COLO668 (cell line): ENCODE measurements around the gene SLC39A13.

Experiments used
- DNase-seq: peaks from one replicate; lab custom pipeline; 2025; ENCODE audit not compliant: unreplicated experiment; lab: John Stamatoyannopoulos, UW

Gene SLC39A13

DNA sequence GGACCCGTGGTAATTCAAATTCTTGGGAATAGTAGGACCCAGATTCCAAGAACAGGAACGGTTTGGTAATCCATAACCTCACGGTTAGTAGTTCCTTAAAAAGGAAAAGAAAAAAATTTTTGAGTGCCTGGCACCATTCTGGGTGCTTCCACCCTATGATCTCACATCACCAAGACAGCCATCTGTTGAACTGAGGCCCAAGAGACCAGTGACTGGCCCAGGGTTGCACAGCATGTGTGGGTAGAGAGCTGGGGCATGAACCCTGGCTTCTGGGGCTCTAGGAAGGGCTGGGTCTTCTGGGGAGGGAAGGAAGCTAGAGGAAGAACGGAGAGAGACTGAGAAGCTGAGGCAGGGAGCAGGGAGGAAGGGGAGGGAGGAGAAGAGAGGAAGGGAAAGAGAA, 25.3 kb upstream of the SLC39A13 start:
- DNase-seq, result no peak

DNA sequence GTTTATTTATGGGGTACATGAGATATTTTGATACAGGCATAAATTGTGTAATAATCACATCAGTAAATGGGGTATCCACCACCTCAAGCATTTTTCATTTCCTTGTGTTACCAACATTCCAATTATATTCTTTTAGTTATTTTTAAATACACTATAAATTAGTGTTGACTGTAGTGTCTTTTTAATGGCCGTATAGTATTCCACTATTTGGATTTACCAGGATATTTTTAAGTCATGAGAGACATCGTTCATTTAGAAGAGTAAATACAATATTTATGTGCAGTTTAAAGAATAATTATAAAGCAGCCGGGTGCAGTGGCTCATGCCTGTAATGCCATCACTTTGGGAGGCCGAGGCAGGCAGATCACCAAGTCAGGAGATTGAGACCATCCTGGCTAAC, 23.9 kb upstream of the SLC39A13 start:
- DNase-seq, result no peak

DNA sequence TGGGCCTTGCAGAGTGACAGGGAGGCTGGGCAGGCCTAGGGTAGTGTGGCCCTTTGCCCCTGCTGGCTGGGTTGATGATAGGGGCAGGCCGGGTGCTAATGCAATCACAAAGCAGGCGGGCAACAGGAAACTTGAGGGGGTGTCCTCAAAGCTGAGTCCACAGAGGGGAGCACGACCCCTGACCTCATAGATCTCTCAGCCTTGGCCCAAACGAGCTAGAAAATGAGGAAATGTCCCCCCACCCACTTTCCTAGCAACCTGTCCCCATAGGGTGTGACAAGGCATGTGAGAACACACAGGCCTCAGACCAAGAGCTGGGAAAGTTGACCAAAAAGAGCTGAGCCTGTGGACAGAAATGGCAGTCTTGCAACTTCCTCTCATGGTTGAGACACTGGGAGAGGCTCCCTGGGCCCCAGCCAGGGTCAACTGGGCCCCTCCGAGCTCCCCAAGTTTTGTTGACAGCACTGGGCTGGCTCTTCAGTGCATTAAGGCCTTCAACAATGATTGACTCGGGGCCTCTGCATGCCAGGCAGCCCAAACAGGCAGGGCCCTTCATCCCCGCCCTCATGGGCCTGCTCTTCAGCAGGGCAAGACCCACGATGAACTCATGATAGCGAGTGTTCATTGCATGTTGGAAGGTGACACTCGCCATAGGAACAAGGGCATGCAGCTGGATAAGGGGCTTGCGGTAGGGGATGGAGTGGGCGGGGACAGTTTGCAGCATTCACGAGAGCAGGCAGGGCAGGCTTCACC, 20.3 kb upstream of the SLC39A13 start:
- no peak for DNase-seq

DNA sequence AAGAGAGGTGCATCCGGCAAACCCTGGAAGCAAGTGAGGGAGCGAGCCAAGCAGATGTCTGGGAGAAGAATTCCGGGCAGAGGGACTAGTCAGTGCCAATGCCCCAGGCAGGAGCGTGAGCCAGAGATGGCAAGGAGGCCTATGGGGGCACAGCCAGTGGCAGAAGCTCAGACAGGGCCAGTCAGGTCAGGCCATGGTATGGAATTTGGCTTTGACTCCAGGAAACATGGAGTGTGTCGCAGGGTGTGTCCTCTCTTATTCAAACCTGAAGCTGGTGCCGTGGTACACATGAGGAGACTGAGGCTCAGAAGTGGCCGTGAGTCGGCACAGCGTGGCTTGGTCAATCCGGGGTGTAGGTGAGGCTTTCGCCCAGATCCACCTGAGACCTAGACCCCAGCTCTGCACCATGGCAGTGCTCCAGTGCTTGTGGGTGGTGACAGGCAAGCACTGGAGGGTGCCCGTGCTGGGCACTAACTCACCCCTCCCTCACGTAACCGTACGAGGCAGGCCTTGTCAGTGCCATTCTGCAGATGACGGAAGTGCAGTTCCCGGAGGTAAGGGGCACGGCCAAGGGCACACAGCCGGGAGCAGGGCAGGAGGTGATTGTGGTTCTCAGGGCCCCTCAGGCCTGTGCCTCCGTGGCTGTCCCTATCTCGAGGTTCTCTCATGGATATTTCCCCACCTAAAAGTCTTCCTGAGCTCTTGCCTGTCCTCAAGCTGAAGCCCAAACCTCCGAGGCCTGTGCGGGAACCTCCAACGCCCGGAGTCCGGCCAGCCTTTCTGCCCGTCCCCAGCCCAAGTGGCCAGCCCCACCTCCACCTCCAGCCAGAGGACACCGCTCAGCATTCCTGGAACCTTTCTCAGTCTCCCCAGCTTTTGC, 19.5 kb upstream of the SLC39A13 start:
- DNase-seq, result no peak

DNA sequence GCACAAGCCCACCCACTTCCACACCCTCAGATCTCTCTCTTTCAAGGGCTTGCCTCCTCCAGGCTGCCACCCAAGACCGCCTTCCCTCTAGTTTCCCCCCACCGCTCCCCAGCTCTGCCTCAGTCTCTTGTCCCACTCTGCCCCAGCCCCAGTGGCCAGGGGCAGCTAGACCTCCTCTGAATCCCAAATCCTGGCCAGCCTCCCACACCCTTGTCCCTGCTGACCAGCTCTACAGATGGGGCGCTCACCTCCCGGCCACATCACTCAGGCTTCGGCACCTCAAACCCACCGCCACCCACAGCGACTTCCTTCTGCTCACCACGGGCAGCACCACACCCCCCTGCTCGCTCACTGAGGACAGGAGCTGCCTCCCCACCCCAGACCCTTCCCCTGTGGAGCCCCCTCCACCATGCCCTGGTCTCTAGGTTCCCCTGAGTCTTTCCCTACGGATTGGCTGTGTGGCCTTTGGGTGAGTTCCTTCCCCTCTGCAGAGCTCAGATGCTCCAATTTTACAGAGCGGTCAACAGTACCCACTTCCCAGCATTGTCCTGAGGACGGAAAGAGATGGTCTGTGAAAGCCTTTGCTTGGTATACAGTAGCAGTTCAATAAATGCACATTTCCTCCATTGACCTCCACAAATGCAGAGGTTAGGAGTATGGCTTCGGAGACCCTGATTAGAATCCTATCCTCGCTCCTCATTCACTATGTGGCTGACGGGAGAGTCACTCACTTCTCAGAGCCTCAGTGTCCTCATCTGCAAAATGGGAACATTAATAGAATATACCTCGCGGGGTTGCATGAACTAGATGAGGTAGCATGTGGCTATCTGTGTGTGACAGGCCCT, 18.6 kb upstream of the SLC39A13 start:
- no peak for DNase-seq

DNA sequence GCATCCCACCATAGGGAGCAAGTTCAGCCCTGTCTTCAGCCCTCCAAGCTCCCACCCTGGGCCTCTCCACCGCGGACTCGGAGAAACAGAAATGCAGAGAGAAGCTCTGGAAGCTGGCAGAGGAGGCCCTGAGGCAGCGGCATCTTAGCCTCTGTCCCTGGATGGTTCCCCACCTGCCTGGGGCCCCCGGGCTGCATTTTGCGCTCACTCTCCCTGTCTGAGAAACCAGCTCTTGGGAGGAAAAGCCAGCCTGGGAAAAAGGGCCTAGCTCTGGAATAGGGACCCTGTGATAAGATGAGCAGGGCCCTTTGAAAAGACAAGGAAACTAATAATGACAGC, 18.0 kb upstream of the SLC39A13 start:
- no peak for DNase-seq

DNA sequence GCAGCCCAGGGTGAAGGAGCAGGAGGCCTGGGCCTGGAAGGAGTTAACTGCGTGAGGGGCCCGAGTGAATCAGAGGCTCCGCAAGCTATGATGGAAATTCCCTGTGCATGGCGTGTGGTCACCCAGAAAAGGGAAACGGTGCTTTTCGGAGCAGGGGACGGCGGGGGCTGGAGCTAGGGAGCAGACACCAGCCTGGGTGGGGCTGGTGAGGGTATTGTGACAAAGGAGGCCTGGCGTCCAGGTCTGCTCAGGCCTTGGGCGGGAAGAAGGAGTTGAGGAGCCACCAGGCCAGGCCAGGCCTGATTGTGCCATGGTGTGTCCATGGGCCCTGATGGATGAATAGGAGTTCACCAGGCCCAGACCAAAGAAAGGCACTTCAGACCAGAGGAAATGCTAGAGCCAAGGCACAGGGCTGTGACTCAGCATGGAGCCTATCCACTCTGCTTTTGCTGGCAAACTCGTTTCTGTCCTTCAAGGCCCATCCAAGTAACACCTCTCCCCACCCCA, 17.3 kb upstream of the SLC39A13 start:
- no peak for DNase-seq

DNA sequence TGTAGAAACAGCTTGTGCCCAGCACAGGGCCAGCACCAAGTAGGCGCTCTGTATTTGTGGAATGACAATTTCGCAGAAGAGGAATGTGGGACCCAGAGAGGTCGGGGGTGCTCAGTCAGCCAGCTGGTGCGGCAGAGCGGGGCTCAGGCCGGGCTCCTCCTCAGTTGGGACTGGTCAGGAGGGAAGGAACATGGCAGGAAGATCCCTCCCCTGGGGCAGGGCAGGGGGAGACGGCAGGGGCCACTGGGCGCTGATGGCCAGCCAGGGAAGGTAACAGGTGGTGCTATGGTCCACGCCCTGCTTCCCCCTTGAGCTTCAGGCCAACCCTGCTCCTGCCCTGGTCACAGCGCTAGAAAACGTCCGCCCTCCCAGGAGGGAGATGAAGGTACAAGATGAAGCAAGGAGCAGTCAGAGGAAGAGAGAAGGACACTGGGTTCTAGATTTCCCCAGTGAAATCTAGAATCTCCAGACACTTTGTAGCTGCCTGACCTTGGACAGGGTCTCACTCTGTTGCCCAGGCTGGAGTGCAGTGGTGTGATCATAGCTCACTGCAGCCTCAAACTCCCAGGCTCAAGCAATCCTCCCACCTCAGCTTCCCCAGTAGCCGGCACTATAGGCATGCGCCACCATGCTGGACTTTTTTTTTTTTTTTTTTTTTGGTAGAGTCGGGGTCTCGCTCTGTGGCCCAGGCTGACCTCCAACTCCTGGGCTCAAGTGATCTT, 16.5 kb upstream of the SLC39A13 start:
- no peak for DNase-seq

DNA sequence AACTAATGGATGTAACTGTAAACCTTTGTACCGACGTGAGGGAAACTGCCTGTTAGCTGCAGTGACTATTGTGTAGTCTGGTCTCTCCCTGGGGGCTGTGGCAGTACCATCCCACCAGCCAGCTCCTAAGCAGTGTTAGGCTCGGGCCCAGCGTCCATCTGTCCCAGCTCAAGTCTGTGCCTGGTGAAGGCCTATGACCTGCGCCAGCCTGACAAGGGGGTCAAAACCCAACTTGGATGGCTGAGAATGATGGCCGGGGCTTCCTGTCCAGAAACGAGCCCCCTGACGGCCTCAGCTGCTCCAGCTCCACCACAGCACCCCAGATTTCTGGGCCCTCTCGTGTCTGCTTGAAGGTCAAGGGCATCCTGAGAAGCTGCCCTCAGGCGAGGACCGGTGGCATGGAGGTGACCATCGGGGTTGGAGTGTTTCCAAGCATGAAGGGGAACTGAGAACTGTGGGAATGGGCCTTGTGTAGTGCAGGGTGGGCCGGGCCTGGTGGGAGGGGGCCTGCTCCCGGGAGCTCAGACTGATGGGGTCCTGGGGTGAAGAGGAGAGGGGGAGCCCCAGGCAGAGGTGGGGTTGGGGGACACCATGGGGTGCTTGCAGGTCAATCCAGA, 15.7 kb upstream of the SLC39A13 start:
- DNase-seq, result no peak

DNA sequence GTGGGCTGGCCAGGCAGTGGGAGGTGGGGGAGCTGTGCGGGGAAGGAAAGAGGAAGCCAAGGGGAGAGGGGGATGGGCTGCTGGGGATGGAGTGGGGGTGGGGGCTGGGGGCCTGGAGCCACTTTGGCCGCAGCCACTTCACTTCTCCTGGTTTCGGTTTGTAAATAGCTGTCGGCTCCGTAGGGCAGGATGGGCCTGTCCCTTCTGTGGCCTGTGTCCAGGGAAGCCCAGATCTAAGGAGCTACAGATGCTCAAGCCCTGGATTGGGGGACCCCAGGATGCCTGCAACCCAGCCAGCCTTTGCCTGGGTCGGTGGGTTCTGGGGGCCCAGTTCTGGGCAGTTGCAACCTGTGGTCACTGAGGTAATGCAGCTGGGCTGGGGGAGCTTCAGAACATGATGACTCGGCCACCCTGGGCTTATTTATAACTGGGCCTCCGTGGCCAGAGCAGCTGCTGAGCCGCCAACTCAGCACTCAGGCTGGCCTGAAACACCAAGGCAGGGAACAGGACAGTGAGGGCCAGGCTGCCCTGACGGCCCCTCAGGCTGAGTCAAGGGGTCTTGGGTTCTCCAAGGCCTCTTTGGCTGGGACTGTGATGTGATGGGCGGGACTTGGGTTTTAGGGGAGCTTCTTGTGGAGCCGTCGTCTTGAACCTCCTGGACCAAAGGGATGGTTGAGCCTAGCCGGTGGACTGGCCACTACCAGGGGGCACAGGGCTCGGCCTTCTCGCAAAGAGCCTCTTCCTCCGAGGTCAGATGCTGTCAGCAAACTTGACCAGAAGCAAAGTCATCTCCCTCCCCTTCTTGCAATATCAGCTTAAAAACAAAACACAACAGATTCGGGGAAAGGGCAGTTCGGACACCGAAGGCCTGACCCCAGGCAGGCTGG, 15.0 kb upstream of the SLC39A13 start:
- no peak for DNase-seq

DNA sequence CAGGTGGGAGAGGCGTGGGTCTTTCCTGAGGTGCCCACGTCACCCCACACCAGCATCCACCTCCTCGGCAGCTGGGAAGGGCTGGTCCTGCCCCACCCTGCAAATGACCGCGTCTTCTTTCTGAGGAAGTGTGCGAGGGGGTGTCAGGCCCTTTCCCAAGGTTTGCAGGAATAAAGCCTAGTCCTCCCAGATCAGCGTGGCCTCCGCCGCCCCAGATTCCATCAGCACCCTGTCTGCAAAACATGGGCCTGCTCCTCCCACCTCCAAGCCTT, 14.4 kb upstream of the SLC39A13 start:
- DNase-seq, result no peak

DNA sequence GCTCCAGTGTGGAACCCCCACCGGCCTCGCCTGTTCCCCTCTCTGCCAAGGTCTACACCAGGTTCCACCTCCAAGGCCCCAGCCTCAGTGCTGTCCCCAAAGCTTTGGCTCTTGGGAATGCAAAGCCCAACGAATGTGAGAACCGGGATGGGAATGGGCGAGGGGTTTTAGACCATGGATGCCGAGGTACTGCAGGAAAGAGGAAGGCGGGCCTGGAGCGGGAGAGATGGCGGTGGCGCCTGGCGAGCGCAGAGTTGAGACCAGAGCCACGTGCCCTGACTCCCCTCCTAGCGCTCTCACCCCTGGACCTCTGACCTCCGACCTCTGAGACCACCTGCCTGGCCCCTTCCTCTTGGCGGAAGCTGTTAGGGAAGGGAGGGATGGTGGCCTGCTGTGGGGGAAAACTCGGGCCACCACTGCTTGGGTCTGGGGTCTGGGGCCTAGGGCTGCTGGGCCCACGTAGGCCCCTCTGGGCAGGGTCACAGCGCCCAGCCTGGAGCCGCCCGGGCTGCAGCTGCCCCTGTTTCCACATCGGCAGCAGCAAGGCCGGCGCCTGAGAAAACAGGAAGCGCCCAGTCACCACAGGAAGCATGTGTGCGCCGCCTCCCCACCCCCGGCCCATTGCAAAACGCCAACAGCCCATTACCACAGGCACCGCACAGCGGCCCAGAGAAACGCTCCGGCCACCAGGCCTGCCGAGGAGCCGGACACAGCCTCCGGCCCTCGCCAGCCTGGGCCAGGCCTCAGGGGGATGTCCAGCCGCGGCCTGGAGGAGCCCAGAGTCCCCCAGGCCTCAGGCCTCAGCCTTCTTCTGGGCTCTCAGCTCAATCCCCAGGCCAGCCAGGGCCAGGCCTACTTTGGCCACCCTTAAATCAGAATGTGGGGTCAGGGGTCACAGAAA, 13.8 kb upstream of the SLC39A13 start:
- no peak for DNase-seq

DNA sequence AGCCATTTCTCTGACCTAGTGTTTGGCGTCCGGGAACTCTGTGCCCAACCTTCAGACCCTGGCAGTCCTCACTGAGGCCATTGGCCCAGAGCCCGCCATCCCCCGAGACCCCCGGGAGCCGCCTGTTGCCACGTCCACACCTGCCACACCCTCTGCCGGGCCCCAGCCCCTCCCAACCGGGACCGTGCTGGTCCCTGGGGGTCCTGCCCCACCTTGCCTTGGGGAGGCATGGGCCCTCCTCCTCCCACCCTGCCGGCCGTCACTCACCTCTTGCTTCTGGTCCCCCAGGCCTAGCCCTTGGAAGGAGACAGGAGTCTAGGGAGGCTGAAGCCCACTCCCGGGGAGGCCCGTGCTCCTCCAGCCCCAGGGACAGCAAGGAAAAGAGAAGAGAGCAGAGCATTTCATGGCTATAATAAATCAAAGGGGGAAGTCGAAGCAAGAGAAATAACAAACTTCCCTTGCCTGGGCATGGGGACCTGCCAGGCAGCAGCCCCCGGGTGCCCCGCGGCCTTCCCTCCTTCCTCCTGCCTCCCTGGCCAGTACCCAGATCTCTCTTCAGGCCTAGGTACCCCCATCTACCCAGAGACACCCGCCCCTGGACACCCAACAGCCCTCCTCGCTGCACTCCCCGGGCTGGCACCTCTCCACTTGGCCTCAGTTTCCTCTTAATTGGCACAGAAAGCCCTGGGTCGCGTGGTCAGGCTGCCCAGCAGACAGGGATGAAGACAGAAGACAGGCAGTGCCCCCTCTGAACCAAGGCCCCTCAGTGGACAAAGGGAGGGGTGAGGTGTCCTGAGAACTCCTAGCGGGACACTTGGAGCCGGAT, 13.0 kb upstream of the SLC39A13 start:
- no peak for DNase-seq

DNA sequence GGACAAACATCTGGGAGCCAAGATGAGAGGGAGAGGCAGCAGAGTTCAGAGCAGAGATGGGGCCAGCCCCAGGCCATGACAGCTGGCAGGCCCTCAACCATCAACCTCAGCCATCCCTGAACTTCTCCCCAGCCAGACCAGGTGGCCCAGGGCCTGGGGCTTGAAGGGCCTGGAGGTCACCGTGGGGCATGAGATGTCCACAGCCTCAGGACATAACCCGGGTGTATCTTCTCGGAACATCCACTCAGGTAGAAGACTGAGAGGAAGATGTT, 12.4 kb upstream of the SLC39A13 start:
- DNase-seq, result no peak

DNA sequence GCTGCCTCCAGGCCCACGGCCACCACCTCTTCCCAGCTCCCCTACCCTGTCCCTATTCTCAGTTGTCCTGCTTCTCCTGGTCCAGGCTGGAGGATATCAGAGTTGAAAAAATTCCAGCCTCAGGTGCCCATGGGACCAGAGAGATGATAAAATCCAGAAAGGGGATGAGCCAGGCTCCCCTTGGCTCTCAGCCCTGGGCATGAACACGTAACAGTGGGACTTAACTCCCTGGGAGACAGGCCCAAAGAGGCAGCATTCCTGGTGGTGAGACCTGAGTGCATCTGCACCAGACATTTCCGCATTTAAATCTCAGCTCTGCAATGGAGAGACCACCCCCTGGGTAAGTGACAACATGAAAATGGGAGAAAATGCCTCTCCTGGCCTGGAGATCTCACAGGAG, 10.4 kb upstream of the SLC39A13 start:
- DNase-seq, result no peak

DNA sequence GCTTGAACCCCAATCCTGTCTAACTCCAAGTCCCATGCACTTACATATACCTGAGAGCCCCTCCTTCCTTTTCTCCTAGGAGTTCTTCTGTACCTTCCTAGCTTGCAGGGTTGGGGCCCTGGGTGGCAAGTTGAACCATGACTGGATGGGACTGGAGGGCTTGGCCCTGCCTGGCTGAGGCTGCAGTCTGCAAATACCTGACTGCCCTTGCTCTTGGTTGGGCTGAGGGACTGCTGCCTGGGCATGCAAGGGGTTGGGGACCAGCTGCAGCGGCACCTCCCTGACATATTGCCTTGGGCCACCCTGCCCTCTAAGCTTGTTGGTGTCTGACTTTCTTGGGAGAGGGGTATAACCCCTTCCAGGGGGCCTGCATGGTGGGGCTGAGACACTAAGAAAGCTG, 9.8 kb upstream of the SLC39A13 start:
- no peak for DNase-seq

DNA sequence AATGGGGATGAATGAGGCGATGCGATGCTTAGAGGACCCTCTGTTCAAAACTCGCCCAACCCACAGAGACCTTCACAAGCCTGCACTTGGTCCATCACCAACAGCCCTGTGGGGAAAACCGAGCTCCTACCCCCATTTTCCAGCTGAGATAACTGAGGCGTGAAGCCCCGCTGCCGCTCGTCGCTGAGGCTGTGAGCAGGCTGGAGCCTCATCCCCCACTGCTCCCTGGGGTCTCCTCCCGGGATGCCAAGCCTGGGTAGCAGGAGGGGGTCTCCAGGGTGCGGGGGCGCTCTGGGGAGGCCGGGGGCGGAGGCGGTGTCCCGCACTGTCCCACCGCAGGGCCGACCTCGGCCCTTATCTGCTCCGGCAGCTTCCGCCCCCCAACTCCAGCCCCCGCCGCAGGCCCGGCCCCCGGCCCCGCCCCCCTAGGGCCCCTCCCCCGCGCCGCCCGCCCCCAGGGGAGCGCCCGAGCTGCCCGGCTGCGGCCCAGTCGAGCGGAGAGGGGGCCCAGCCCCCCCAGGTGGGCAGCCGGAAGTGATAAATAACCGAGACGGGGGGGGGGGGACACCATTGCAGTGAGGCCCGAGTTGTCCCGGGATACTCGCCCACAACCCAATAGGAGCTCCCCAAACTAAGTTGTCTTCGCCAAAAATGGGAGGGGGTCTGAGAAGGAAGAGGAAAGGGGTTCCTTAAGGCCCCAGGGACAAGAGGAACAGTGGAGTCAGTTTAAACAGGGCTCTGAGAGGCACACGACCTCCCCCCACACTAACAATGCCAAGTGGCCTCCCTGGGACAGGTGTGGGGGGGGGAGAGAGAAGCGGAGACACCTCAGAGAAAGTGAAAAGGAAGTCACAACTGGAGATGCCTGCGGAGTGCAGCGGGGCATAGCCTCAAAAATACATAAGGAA, 8.3 kb upstream of the SLC39A13 start:
- no peak for DNase-seq
